HG03095 (cell line): Measurements from ENCODE around the gene PBX3.

Experiments used
- ATAC-seq: cut with Tn5 transposase; IDR thresholded peaks from one replicate; pipeline ENCODE4 v1.9.1; 2021; ENCODE audit warnings: moderate library complexity; ENCODE audit not compliant: unreplicated experiment

The PBX3 gene

GRCh38 chr9:125748446-125749099 lies 1.4 kb downstream of the PBX3 start:
- ATAC-seq: no peak

- ATAC-seq: no peak
These were observed 2.2 kb downstream of the PBX3 start for GRCh38 chr9:125749287-125749935.

- no peak for ATAC-seq
These were observed 2.9 kb downstream of the PBX3 start for GRCh38 chr9:125749951-125750626.

GRCh38 chr9:125750627-125751011 lies 3.4 kb downstream of the PBX3 start:
- no peak for ATAC-seq

- no peak for ATAC-seq
These were observed 5.0 kb downstream of the PBX3 start for GRCh38 chr9:125752070-125752628.

- no peak for ATAC-seq
These were observed 6.9 kb downstream of the PBX3 start for GRCh38 chr9:125754096-125754495.

GRCh38 chr9:125755340-125755739 lies 8.2 kb downstream of the PBX3 start:
- no peak for ATAC-seq

- ATAC-seq: no peak
These were observed 9.3 kb downstream of the PBX3 start for GRCh38 chr9:125756518-125756917.

- no peak for ATAC-seq
These were observed 10.7 kb downstream of the PBX3 start for GRCh38 chr9:125757834-125758233.

GRCh38 chr9:125758986-125759763 lies 12.0 kb downstream of the PBX3 start:
- no peak for ATAC-seq

GRCh38 chr9:125759764-125760129 lies 12.6 kb downstream of the PBX3 start:
- no peak for ATAC-seq

GRCh38 chr9:125760537-125760936 lies 13.4 kb downstream of the PBX3 start:
- ATAC-seq: no peak

GRCh38 chr9:125761676-125762450 lies 14.7 kb downstream of the PBX3 start:
- ATAC-seq: no peak

- no peak for ATAC-seq
These were observed 16.2 kb downstream of the PBX3 start for GRCh38 chr9:125763394-125763801.

- ATAC-seq: no peak
These were observed 17.0 kb downstream of the PBX3 start for GRCh38 chr9:125764198-125764597.

- no peak for ATAC-seq
These were observed 19.5 kb downstream of the PBX3 start for GRCh38 chr9:125766468-125767221.

- peak; percentile 58 for ATAC-seq
These were observed 20.2 kb downstream of the PBX3 start for GRCh38 chr9:125767349-125767748.

- ATAC-seq: no peak
These were observed 21.6 kb downstream of the PBX3 start for GRCh38 chr9:125768803-125769202.

- ATAC-seq: no peak
These were observed 23.9 kb downstream of the PBX3 start for GRCh38 chr9:125771037-125771436.

- no peak for ATAC-seq
These were observed 25.6 kb downstream of the PBX3 start for GRCh38 chr9:125772740-125773139.
